Breast epithelium (tissue), 3 donors: ENCODE results near the gene RGS3.

Experiments used
- CTCF ChIP-seq, 3 donors: fragments of 450-650 bp; IDR thresholded peaks; one replicate each; pipeline ENCODE4 v1.5.1; 2016 to 2017; ENCODE audit warnings: antibody characterized with exemption in 3 of 3, mild to moderate bottlenecking in 3 of 3, moderate library complexity in 3 of 3
- POLR2A ChIP-seq: fragments of 450-650 bp; IDR thresholded peaks from one replicate; pipeline ENCODE4 v1.6.1; 2016; ENCODE audit warnings: antibody characterized with exemption, mild to moderate bottlenecking, moderate library complexity

- TF ChIP-seq CTCF (IDR thresholded peaks at IDR 0.05), result no peak
- TF ChIP-seq POLR2A, result no peak
These were observed 79.2 kb downstream of the RGS3 start for GRCh38 chr9:113542741-113543140.
